ENCODE measurements around the gene NCBP3.

NCBP3 gene

GRCh38 chr17:3845621-3846436, at the start of gene NCBP3:
Gene NCBP3, minus strand, starts transcription at chr17:3846246. Its CDS starts 23 bp downstream, at chr17:3846223.
- peak within 1 kb of the TSS; percentile 90 for H3K4me3 Mint-ChIP-seq
- ATAC-seq (replicated peaks; ENCODE audit: extremely low read depth, poor library complexity, severe bottlenecking) = peak; percentile 93
- no peaks in the 10 kb centered on the region for H3K9me3 Mint-ChIP-seq
- no peaks in the 10 kb centered on the region for H3K27me3 Mint-ChIP-seq
- H3K27ac Mint-ChIP-seq (ENCODE audit: low read depth) = peak within 1 kb of the TSS; percentile 83
- H3K36me3 Mint-ChIP-seq (ENCODE audit: insufficient read depth) = peaks cover 29% of the 10 kb centered on the region
- peaks cover 27% of the 10 kb centered on the region for H3K4me1 Mint-ChIP-seq
- DNase-seq (ENCODE audit: low spot score in 2 of 2) = peak; percentile 75 to 85

GRCh38 chr17:3895354-3895753, 49.3 kb upstream of the NCBP3 start:
- Mint-ChIP-seq H3K4me1 (peaks cover 23% of the 10 kb centered on the region), H3K9me3 (no peaks in the 10 kb centered on the region), H3K27me3 (peaks cover 1% of the 10 kb centered on the region), H3K4me3 (no peak overlapping the region), H3K36me3 (ENCODE audit: insufficient read depth) (peaks cover 6% of the 10 kb centered on the region), H3K27ac (ENCODE audit: low read depth) (no peak overlapping the region)
- ATAC-seq (replicated peaks; ENCODE audit: extremely low read depth, poor library complexity, severe bottlenecking) (no peak), DNase-seq (ENCODE audit: low spot score in 2 of 2) (no peak)

- H3K4me1 Mint-ChIP-seq = peaks cover 23% of the 10 kb centered on the region
- H3K36me3 Mint-ChIP-seq (ENCODE audit: insufficient read depth) = peaks cover 6% of the 10 kb centered on the region
- no peak for ATAC-seq (replicated peaks; ENCODE audit: extremely low read depth, poor library complexity, severe bottlenecking)
- no peak overlapping the region for H3K27ac Mint-ChIP-seq (ENCODE audit: low read depth)
- DNase-seq (ENCODE audit: low spot score in 2 of 2) = no peak
- no peaks in the 10 kb centered on the region for H3K27me3 Mint-ChIP-seq
- no peaks in the 10 kb centered on the region for H3K9me3 Mint-ChIP-seq
- no peak overlapping the region for H3K4me3 Mint-ChIP-seq
Observed at GRCh38 chr17:3894911-3895343, 48.9 kb upstream of the NCBP3 start.

DNA sequence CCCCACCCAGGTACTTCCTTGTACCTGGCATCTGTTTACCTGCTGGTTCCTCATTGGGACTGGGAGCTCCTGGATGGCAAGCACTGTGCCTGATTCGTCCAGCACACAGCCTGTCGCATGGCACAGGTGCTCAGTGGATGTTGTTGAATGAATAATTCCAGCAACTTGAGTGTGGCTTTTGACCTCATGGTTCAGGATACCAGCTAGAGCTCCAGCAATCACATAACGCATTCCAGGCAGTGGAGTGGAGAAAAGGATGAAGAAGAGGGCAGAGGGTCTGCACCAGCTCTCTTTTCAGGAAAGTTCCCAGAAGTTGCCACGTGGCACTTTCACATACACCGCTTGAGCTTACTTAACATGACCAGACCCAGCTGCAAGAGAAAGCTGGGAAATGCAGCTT, 48.1 kb upstream of the NCBP3 start:
- Mint-ChIP-seq H3K27ac (ENCODE audit: low read depth) (peak overlapping the region; percentile 86), H3K36me3 (ENCODE audit: insufficient read depth) (peaks cover 6% of the 10 kb centered on the region), H3K27me3 (no peaks in the 10 kb centered on the region), H3K9me3 (no peaks in the 10 kb centered on the region), H3K4me1 (peaks cover 23% of the 10 kb centered on the region), H3K4me3 (peak overlapping the region; percentile 81)
- ATAC-seq (replicated peaks; ENCODE audit: extremely low read depth, poor library complexity, severe bottlenecking) = no peak
- DNase-seq (ENCODE audit: low spot score in 2 of 2) = no peak

GRCh38 chr17:3893720-3894116, 47.7 kb upstream of the NCBP3 start:
- no peak for DNase-seq (ENCODE audit: low spot score in 2 of 2)
- no peaks in the 10 kb centered on the region for H3K9me3 Mint-ChIP-seq
- H3K27me3 Mint-ChIP-seq = no peaks in the 10 kb centered on the region
- ATAC-seq (replicated peaks; ENCODE audit: extremely low read depth, poor library complexity, severe bottlenecking) = no peak
- H3K4me1 Mint-ChIP-seq = peaks cover 23% of the 10 kb centered on the region
- H3K36me3 Mint-ChIP-seq (ENCODE audit: insufficient read depth) = peaks cover 6% of the 10 kb centered on the region
- H3K4me3 Mint-ChIP-seq = peak overlapping the region; percentile 81
- H3K27ac Mint-ChIP-seq (ENCODE audit: low read depth) = peak overlapping the region; percentile 86

DNA sequence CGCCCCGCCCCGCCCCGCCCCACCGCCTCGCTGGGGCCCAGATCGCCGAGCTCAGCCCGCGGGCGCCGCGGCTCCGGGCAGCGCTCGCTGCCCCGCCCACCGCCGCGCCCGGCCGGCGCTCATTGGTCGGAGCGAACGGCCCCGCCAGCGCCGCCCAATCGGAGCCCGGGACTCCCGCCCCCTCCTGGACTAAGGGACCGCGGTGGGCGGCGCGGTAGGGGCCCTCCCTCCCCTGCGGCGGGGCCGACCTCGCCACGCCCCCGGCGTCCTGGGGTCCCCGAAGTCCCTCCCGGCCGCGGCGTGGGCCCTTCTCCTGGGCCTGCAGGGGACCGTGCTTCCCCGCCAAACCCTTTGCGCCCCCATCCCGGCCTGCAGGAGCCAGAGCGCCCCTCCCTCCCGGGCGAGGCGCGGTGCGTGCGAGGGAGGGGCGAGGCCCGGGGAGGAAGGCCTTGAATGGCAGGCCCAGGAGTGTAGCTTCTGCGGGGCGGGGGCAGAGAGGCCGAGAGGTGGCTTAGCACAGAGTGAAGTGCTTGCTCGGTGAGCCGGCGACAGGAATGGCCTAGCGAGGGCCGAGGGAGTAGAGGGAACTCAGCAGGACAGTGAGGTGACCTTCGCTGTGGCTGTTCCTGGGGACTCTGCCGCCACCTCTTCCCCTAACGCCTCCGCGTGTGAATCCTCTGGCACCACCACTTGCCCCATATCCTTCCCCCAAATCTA, 47.1 kb upstream of the NCBP3 start, which contains the start of gene CAMKK1:
Gene CAMKK1, minus strand, starts transcription at position 51 of the 717 bp plus-strand sequence. CDS start 7,366 bp downstream, outside the sequence.
- Mint-ChIP-seq H3K27ac (ENCODE audit: low read depth) (peak within 1 kb of the TSS; percentile 86), H3K4me1 (peaks cover 25% of the 10 kb centered on the region), H3K27me3 (no peaks in the 10 kb centered on the region), H3K4me3 (peak within 1 kb of the TSS; percentile 81), H3K36me3 (ENCODE audit: insufficient read depth) (peaks cover 9% of the 10 kb centered on the region), H3K9me3 (no peaks in the 10 kb centered on the region)
- ATAC-seq (replicated peaks; ENCODE audit: extremely low read depth, poor library complexity, severe bottlenecking) (peak; percentile 79), DNase-seq (ENCODE audit: low spot score in 2 of 2) (peak; percentile 71 to 74)

DNA sequence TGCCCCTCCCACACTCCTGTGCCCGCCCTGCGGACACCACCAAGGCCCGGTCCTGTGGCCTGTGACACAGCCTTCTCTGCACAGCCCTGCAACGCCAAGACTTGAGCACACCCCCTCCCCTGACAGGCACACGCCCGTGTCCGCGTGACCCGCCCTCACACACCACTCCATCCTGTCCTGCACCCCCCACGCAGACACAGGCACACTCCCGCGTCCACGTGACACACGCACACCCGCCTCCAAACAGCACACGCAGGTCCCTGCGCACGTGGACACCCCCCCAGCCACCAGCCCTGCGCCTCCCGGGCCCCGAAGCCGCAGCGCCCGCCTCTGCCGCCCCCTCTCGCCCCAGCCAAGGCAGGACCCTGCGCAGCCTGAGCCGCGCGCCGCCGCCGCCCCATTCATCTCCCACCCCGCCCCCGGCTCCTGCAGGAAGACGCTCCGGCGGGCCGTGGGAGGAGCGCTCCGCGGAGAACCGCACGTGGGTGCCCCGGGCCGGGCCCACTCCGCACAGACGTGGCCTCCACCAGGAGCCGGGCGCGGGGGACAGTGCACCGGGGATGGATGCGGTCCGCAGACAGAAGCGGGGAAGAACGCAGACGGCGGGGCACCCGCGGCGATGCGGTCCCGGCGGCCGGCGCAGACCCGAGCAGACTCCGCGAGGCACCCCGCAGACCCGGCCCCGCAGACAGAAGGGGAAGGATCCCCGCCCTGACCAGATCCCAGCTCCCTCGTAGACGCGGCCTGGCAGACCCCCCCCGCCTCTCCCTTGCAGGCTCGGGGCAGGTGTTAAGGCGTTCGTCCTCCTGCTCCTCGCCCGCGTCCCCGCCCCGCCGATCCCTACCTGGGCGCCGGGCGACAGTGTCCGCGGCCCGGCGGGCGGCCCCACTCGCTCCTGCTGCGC, 46.3 kb upstream of the NCBP3 start:
- ATAC-seq (replicated peaks; ENCODE audit: extremely low read depth, poor library complexity, severe bottlenecking) (peak; percentile 77), DNase-seq (ENCODE audit: low spot score in 2 of 2) (peak; percentile 64 to 74)
- Mint-ChIP-seq H3K9me3 (no peaks in the 10 kb centered on the region), H3K4me1 (peaks cover 33% of the 10 kb centered on the region), H3K4me3 (peak overlapping the region; percentile 81), H3K36me3 (ENCODE audit: insufficient read depth) (peaks cover 9% of the 10 kb centered on the region), H3K27ac (ENCODE audit: low read depth) (peak overlapping the region; percentile 27), H3K27me3 (no peaks in the 10 kb centered on the region)

DNA sequence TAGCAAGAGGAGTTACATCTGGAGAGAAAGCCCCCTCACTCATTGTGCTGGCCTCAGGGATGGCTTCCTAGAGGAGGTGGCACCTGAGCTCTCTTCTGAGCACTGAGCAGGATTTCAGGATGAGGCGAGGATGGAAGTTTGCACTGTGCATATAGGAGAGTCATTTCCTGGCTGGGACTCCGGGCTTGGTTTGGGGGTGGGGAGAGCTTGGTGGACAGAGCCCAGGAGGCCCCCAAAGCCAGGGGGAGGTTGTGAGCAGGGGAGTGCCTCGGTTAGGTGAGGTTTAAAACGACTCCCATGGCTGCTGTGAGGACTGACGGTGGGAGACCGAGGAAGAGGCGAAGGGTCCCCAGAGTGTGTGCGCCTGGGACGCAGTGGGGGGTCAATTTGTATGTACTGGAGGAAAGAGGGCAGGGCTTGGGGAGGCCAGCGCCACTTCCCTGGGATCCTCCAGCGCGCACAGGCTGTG, 45.6 kb upstream of the NCBP3 start:
- peak overlapping the region; percentile 81 for H3K4me3 Mint-ChIP-seq
- H3K27ac Mint-ChIP-seq (ENCODE audit: low read depth) = peak overlapping the region; percentile 27
- no peaks in the 10 kb centered on the region for H3K27me3 Mint-ChIP-seq
- H3K9me3 Mint-ChIP-seq = no peaks in the 10 kb centered on the region
- H3K4me1 Mint-ChIP-seq = peaks cover 40% of the 10 kb centered on the region
- ATAC-seq (replicated peaks; ENCODE audit: extremely low read depth, poor library complexity, severe bottlenecking) (no peak), DNase-seq (ENCODE audit: low spot score in 2 of 2) (no peak)
- peaks cover 11% of the 10 kb centered on the region for H3K36me3 Mint-ChIP-seq (ENCODE audit: insufficient read depth)

- H3K4me1 Mint-ChIP-seq = peaks cover 45% of the 10 kb centered on the region
- no peaks in the 10 kb centered on the region for H3K27me3 Mint-ChIP-seq
- H3K36me3 Mint-ChIP-seq (ENCODE audit: insufficient read depth) = peaks cover 11% of the 10 kb centered on the region
- H3K27ac Mint-ChIP-seq (ENCODE audit: low read depth) = no peak overlapping the region
- DNase-seq (ENCODE audit: low spot score in 2 of 2) (no peak), ATAC-seq (replicated peaks; ENCODE audit: extremely low read depth, poor library complexity, severe bottlenecking) (no peak)
- no peaks in the 10 kb centered on the region for H3K9me3 Mint-ChIP-seq
- H3K4me3 Mint-ChIP-seq = peak overlapping the region; percentile 81
Observed at GRCh38 chr17:3890878-3891219, 44.8 kb upstream of the NCBP3 start.

GRCh38 chr17:3890082-3890877, 44.2 kb upstream of the NCBP3 start:
- no peaks in the 10 kb centered on the region for H3K9me3 Mint-ChIP-seq
- no peak for DNase-seq (ENCODE audit: low spot score in 2 of 2)
- H3K4me1 Mint-ChIP-seq = peaks cover 45% of the 10 kb centered on the region
- H3K27ac Mint-ChIP-seq (ENCODE audit: low read depth) = no peak overlapping the region
- H3K36me3 Mint-ChIP-seq (ENCODE audit: insufficient read depth) = peaks cover 11% of the 10 kb centered on the region
- H3K4me3 Mint-ChIP-seq = no peak overlapping the region
- H3K27me3 Mint-ChIP-seq = no peaks in the 10 kb centered on the region
- ATAC-seq (replicated peaks; ENCODE audit: extremely low read depth, poor library complexity, severe bottlenecking) = no peak

GRCh38 chr17:3889325-3890012, 43.4 kb upstream of the NCBP3 start:
- peaks cover 45% of the 10 kb centered on the region for H3K4me1 Mint-ChIP-seq

More at GRCh38 chr17:3889325-3890012, 43.4 kb upstream of the NCBP3 start:
- H3K27me3 Mint-ChIP-seq = no peaks in the 10 kb centered on the region
- H3K36me3 Mint-ChIP-seq (ENCODE audit: insufficient read depth) = peaks cover 11% of the 10 kb centered on the region
- H3K27ac Mint-ChIP-seq (ENCODE audit: low read depth) = no peak overlapping the region
- H3K4me3 Mint-ChIP-seq = no peak overlapping the region
- no peaks in the 10 kb centered on the region for H3K9me3 Mint-ChIP-seq
- no peak for ATAC-seq (replicated peaks; ENCODE audit: extremely low read depth, poor library complexity, severe bottlenecking)
- DNase-seq (ENCODE audit: low spot score in 2 of 2) = no peak

All from central memory CD8-positive, alpha-beta T cell (primary cell).